ENCODE measurements around the gene DENND11. TPM values are rescaled to one million over a fixed set of nuclear protein-coding genes. Genes with fewer than 3 reads are reported as not detected.

The DENND11 gene
- total and polyA plus RNA-seq, 2 donors (not counting 1 experiment from before 2014, with no cell fraction given): 26.4 to 79.5 TPM

DNA sequence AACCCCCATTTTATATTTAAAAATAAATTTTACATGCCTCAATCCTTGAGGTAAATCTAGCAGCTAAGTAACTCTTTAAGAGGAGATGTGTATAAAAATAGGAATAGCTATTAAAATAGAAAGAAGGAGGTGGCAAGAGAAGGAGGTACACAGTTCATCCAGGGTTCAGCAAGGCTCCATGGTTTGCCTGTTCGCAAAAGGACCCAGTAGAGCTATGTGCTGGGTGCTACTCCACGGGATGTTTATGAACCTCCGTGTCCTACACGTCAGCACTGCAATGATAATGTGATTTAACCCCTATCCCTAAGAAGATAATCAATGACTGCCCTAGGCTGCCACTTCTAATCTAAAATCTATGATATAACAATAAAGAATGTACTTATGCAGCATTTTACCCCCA, 926 bp upstream of the DENND11 start:
- ATAC-seq (ENCODE audit: low read depth) (no peak), DNase-seq (no peak)
- H3K27me3 Mint-ChIP-seq: peaks cover 4% of the 10 kb centered on the region
- H3K9me3 Mint-ChIP-seq (ENCODE audit: insufficient read depth): no peaks in the 10 kb centered on the region
- peaks cover 8% of the 10 kb centered on the region for H4K20me1 ChIP-seq (ENCODE audit: control insufficient read depth, insufficient read depth, low read length, poor library complexity, severe bottlenecking)
- TF ChIP-seq EZH2 (IDR thresholded peaks at IDR 0.05; ENCODE audit: borderline replicate concordance, insufficient read depth, low read depth, low read length, poor library complexity, severe bottlenecking): no peak
- TF ChIP-seq, protein P1, sequence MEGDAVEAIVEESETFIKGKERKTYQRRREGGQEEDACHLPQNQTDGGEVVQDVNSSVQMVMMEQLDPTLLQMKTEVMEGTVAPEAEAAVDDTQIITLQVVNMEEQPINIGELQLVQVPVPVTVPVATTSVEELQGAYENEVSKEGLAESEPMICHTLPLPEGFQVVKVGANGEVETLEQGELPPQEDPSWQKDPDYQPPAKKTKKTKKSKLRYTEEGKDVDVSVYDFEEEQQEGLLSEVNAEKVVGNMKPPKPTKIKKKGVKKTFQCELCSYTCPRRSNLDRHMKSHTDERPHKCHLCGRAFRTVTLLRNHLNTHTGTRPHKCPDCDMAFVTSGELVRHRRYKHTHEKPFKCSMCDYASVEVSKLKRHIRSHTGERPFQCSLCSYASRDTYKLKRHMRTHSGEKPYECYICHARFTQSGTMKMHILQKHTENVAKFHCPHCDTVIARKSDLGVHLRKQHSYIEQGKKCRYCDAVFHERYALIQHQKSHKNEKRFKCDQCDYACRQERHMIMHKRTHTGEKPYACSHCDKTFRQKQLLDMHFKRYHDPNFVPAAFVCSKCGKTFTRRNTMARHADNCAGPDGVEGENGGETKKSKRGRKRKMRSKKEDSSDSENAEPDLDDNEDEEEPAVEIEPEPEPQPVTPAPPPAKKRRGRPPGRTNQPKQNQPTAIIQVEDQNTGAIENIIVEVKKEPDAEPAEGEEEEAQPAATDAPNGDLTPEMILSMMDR (IDR thresholded peaks at IDR 0.05): no peak
- CTCF ChIA-PET: interaction anchor here (0.8 to 6.4 kb wide), 6 partner anchors 10 to 54 kb away, joined by 3 to 43 read pairs (median 4); partner anchors contain the start of gene SSBP1
- peak overlapping the region in 1 of 2 donors; percentile 94 for H3K27ac ChIP-seq (ENCODE audit: low read length in 2 of 2)
- POLR2A ChIA-PET: interaction anchor here (0.7 to 4.7 kb wide), 3 partner anchors 21 to 36 kb away, joined by 3 to 21 read pairs (median 4); partner anchors contain the start of gene SSBP1
- H3K27me3 ChIP-seq (replicated peaks in 1 of 4; ENCODE audit: control extremely low read depth in 1 of 4, control insufficient read depth in 3 of 4, insufficient read depth in 4 of 4, low read length in 3 of 4): no peaks in the 10 kb centered on the region
- H3K9ac ChIP-seq (ENCODE audit: low read length): peak overlapping the region; percentile 79
- intact Hi-C loops (cut with micrococcal nuclease): loop anchor here (5.0 kb wide), 1 partner anchor 781 kb away; the partner anchor contains the start of gene BRAF
- H3K27ac Mint-ChIP-seq: no peak overlapping the region
- peaks cover 42% of the 10 kb centered on the region for H3K4me1 Mint-ChIP-seq
- no peaks in the 10 kb centered on the region for H3K36me3 ChIP-seq (replicated peaks in 1 of 2; ENCODE audit: control extremely low read depth in 1 of 2, control insufficient read depth in 1 of 2, extremely low read depth in 1 of 2, insufficient read depth in 2 of 2, low read length in 1 of 2)
- peak overlapping the region; percentile 89 for H3K4me3 Mint-ChIP-seq
- peak overlapping the region; percentile 80 for H3K4me2 ChIP-seq (replicated peaks; ENCODE audit: low read depth, low read length, poor library complexity, severe bottlenecking)
- H3K9me3 ChIP-seq (ENCODE audit: control extremely low read depth in 1 of 3, control insufficient read depth in 2 of 3, insufficient read depth in 1 of 3, low read length in 2 of 3): no peaks in the 10 kb centered on the region
- 100% methylated on average over 1 of the region's 4 CpGs for WGBS (ENCODE audit: insufficient coverage)
- peak overlapping the region in 1 of 5 experiments; percentile 80 for H3K4me3 ChIP-seq (ENCODE audit: control extremely low read depth in 1 of 5, extremely low read depth in 1 of 5, insufficient read depth in 1 of 5, low read depth in 2 of 5, low read length in 4 of 5)
- H3K79me2 ChIP-seq (ENCODE audit: control insufficient read depth, insufficient read depth, low read length): peaks cover 45% of the 10 kb centered on the region
- H3K4me1 ChIP-seq (ENCODE audit: control insufficient read depth in 2 of 2, insufficient read depth in 2 of 2, low read length in 2 of 2): peaks cover 32 to 37% of the 10 kb centered on the region in 2 donors
- H2AFZ ChIP-seq (ENCODE audit: insufficient read depth, low read depth, low read length, poor library complexity, severe bottlenecking): peak overlapping the region; percentile 86

DNA sequence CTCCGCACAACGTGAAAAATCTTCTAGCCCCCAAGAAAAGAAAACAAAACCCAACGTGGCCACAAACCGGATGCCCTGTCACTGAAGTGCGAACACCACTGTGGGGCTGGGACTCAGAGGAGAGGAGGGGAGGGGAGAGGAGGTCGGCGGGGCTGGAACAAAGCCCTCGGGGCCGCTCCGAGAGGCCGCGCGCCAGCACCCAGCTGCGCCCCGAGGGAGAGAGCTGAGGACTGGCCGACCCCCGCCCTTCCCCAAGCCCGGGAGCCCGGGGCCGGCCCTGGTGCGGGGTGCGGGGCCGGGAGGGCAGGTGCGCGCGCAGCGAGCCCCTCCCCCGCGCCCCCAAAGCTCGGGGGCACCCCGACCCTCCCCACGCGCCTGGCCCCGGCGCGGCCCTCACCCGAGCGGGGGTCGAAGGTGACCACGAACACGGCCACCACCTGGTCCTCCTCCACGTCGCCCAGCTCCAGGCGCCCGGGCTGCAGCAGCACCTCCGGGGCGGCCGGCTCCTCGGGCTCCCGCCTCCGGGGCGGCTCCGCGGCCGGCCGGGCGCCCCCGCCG, 398 bp downstream of the DENND11 start:
- H3K4me2 ChIP-seq (replicated peaks; ENCODE audit: low read depth, low read length, poor library complexity, severe bottlenecking): peak overlapping the region; percentile 82
- peaks cover 56% of the 10 kb centered on the region for H3K4me1 Mint-ChIP-seq
- peak overlapping the region; percentile 52 to 87 for H3K27ac ChIP-seq (ENCODE audit: low read length in 2 of 2)
- H3K36me3 ChIP-seq (replicated peaks in 1 of 2; ENCODE audit: control extremely low read depth in 1 of 2, control insufficient read depth in 1 of 2, extremely low read depth in 1 of 2, insufficient read depth in 2 of 2, low read length in 1 of 2): peaks cover 0 to 5% of the 10 kb centered on the region in 2 experiments
- H4K20me1 ChIP-seq (ENCODE audit: control insufficient read depth, insufficient read depth, low read length, poor library complexity, severe bottlenecking): peaks cover 10% of the 10 kb centered on the region
- H3K27me3 Mint-ChIP-seq: no peaks in the 10 kb centered on the region
- H3K4me3 Mint-ChIP-seq: peak overlapping the region; percentile 84
- DNase-seq: peak; percentile 83
- H3K79me2 ChIP-seq (ENCODE audit: control insufficient read depth, insufficient read depth, low read length): peaks cover 58% of the 10 kb centered on the region
- H3K4me1 ChIP-seq (ENCODE audit: control insufficient read depth in 2 of 2, insufficient read depth in 2 of 2, low read length in 2 of 2): peaks cover 35 to 38% of the 10 kb centered on the region in 2 donors
- H3K9me3 ChIP-seq (ENCODE audit: control extremely low read depth in 1 of 3, control insufficient read depth in 2 of 3, insufficient read depth in 1 of 3, low read length in 2 of 3): no peaks in the 10 kb centered on the region
- peak overlapping the region; percentile 76 for H3K9ac ChIP-seq (ENCODE audit: low read length)
- no peak for TF ChIP-seq EZH2 (IDR thresholded peaks at IDR 0.05; ENCODE audit: borderline replicate concordance, insufficient read depth, low read depth, low read length, poor library complexity, severe bottlenecking)
- TF ChIP-seq, protein P1 (IDR thresholded peaks at IDR 0.05): no peak
- ATAC-seq (ENCODE audit: low read depth): peak; percentile 86
- H3K27ac Mint-ChIP-seq: peak overlapping the region; percentile 79
- H3K4me3 ChIP-seq (ENCODE audit: control extremely low read depth in 1 of 5, extremely low read depth in 1 of 5, insufficient read depth in 1 of 5, low read depth in 2 of 5, low read length in 4 of 5): peak overlapping the region in 4 of 5 experiments; percentile 47 to 78 (median 64)
- CTCF ChIA-PET: interaction anchor here (0.7 to 6.4 kb wide), 9 partner anchors 12 to 1224 kb away, joined by 3 to 43 read pairs (median 4); partner anchors contain the start of gene SSBP1
- under 1% methylated on average over 57 of the region's 59 CpGs for WGBS (ENCODE audit: insufficient coverage)
- POLR2A ChIA-PET: interaction anchor here (0.5 to 4.7 kb wide), 5 partner anchors 35 to 1224 kb away, joined by 3 to 21 read pairs (median 5); partner anchors contain the start of genes AGK and SSBP1
- intact Hi-C loops (cut with micrococcal nuclease): loop anchor here (1.0 to 5.0 kb wide), 5 partner anchors 37 to 779 kb away; partner anchors contain the start of genes AGK, BRAF, MRPS33 and SSBP1
- peak overlapping the region; percentile 64 for H2AFZ ChIP-seq (ENCODE audit: insufficient read depth, low read depth, low read length, poor library complexity, severe bottlenecking)
- H3K9me3 Mint-ChIP-seq (ENCODE audit: insufficient read depth): no peaks in the 10 kb centered on the region
- no peaks in the 10 kb centered on the region for H3K27me3 ChIP-seq (replicated peaks in 1 of 4; ENCODE audit: control extremely low read depth in 1 of 4, control insufficient read depth in 3 of 4, insufficient read depth in 4 of 4, low read length in 3 of 4)
